ENCODE results near the gene SAMD4A.

DNA sequence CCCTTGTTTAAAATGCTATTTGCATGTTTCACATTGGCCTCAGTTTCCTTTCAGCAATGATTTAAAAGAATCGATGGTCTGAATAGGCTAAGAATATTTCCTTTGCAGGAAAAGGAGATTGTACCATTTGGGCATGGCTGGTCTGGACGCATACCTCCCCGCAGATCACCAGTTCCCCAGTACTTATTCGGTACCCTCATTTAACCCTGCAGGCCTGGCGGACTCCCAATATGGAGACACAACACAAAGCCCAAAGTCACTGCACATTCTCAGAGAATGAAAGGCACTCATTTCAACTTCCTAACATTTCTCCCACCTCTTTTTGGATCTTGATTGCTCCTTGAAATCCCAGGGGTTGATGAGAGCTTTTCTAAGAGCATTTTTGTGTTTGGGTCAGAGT, 182.8 kb downstream of the SAMD4A start:
- TF ChIP-seq, protein P1, sequence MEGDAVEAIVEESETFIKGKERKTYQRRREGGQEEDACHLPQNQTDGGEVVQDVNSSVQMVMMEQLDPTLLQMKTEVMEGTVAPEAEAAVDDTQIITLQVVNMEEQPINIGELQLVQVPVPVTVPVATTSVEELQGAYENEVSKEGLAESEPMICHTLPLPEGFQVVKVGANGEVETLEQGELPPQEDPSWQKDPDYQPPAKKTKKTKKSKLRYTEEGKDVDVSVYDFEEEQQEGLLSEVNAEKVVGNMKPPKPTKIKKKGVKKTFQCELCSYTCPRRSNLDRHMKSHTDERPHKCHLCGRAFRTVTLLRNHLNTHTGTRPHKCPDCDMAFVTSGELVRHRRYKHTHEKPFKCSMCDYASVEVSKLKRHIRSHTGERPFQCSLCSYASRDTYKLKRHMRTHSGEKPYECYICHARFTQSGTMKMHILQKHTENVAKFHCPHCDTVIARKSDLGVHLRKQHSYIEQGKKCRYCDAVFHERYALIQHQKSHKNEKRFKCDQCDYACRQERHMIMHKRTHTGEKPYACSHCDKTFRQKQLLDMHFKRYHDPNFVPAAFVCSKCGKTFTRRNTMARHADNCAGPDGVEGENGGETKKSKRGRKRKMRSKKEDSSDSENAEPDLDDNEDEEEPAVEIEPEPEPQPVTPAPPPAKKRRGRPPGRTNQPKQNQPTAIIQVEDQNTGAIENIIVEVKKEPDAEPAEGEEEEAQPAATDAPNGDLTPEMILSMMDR (IDR thresholded peaks at IDR 0.05), result no peak
- no peak for TF ChIP-seq POLR2A (IDR thresholded peaks at IDR 0.05)
